Fibroblast of the aortic adventitia (primary cell): Measurements from ENCODE around the gene ALK. TPM values are rescaled to one million over a fixed set of nuclear protein-coding genes. Genes with fewer than 3 reads are reported as not detected.
"Not testable (repeated sequence)": the region's sequence is repeated elsewhere in the genome, so short reads cannot be mapped to it uniquely, and the experiment has no call there.

Experiments
- DNase-seq: peaks from one replicate; pipeline ENCODE4 v3.0.0-alpha.2; 2010; ENCODE audit warnings: low read depth
- H3K4me3 ChIP-seq: 2 replicates; pipeline ENCODE4 v1.5.1; 2011; ENCODE audit warnings: low read depth, mild to moderate bottlenecking, control low read depth, low read length, moderate library complexity
- CTCF ChIP-seq: IDR thresholded peaks from 2 replicates; pipeline ENCODE4 v1.5.1; 2011; ENCODE audit warnings: mild to moderate bottlenecking, low read length, control low read depth, inconsistent platforms; ENCODE audit not compliant: insufficient read depth
- total RNA-seq: library from RNA; depleted of rRNA; stranded (reverse); fragments of >200 nt; gene quantifications from 2 replicates; pipeline ENCODE4 v1.2.3, GENCODE V29; 2012; ENCODE audit warnings: low replicate concordance

ALK gene
- total RNA-seq, 1 donor: 0.27 TPM

- H3K4me3 ChIP-seq: no peak overlapping the region
- TF ChIP-seq CTCF: no peak
- no peak for DNase-seq
Observed at GRCh38 chr2:29751390-29751789, 170.0 kb downstream of the ALK start.

- not testable (repeated sequence) for H3K4me3 ChIP-seq, DNase-seq
Observed at GRCh38 chr2:29750463-29750862, 170.9 kb downstream of the ALK start.

GRCh38 chr2:29749843-29750242 is 171.5 kb downstream of the ALK start:
- no peak for TF ChIP-seq CTCF
- no peak for DNase-seq
- H3K4me3 ChIP-seq: no peak overlapping the region

GRCh38 chr2:29749041-29749440 is 172.3 kb downstream of the ALK start:
- no peak for TF ChIP-seq CTCF

GRCh38 chr2:29747786-29748470 is 173.5 kb downstream of the ALK start:
- DNase-seq: peak; percentile 90
- no peak for TF ChIP-seq CTCF
- no peak overlapping the region for H3K4me3 ChIP-seq

More at GRCh38 chr2:29749041-29749440, 172.3 kb downstream of the ALK start:
- no peak overlapping the region for H3K4me3 ChIP-seq
- no peak for DNase-seq

- no peak for TF ChIP-seq CTCF
- DNase-seq: no peak
- H3K4me3 ChIP-seq: no peak overlapping the region
Observed at GRCh38 chr2:29744976-29745375, 176.4 kb downstream of the ALK start.

GRCh38 chr2:29743516-29743915 is 177.9 kb downstream of the ALK start:
- TF ChIP-seq CTCF: no peak
- no peak for DNase-seq
- H3K4me3 ChIP-seq: no peak overlapping the region
